Urothelium cell line (cell line): Measurements from ENCODE around the gene LIMS3.
A peak's percentile ranks its signal among the peaks of the same experiment; 100 is the strongest.
"Not testable (repeated sequence)": the region's sequence is repeated elsewhere in the genome, so short reads cannot be mapped to it uniquely, and the experiment has no call there.

Experiments used
- DNase-seq: peaks from one replicate; pipeline ENCODE4 v3.0.0; 2011; ENCODE audit warnings: low spot score, mixed read lengths
- FAIRE-seq: peaks from 2 replicates; lab custom pipeline; 2011; peaks lifted over from hg19 to GRCh38; lab: Jason Lieb, UNC

Gene LIMS3

DNA sequence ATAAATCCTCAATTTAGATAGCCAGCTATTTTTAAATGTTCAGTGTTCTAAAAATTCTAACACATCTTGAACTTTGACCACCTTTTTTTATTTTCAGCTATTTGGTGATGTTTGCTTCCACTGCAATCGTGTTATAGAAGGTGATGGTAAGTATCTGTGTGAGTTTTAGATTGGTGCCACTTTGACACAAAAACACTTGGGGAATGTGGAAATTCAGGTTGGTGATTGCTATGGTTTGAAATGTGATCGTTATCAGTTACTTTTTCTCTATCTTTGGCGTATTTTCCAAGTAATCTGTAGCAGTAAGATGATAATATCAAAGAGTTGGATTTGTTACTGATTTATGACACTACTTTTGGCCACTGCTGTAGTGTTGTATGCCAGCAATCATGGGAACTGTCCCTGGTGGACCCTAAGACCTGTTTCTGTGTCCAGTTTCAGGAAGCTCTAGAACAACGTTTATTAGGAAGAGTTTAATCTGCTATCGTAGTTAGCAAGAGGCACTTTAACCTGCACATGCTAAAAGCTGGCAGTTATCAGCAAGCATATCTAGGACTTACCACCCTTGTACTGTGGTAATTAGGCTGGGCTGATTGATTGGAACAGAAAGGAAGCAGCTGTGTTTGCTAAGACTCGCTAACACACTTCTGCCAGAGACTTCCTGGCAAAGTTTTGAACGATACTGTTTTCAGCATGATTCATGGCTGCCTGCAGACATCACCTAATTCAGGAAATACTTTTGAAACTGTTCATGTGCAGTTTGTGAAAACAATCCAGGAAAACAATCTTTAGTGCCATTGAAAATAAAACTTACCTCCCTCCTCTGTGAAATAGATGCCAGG is 23.3 kb downstream of the LIMS3 start:
- FAIRE-seq, DNase-seq: not testable (repeated sequence)

GRCh38 chr2:109924481-109924880 is 26.0 kb downstream of the LIMS3 start:
- not testable (repeated sequence) for DNase-seq, FAIRE-seq

DNA sequence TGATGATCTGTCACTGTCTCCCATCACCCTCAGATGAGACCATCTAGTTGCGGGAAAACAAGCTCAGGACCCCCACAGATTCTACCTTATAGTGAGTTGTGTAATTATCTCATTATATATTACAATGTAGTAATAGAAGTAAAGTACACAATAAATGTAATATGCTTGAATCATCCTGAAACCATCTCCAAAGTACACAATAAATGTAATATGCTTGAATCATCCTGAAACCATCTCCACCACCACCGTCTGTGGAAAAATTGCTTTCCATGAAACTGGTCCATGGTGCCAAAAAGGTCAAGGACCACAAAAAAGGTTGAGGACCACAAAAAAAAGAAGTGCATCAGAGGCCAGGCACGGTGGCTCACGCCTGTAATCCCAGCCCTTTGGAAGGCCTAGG is 29.3 kb downstream of the LIMS3 start:
- FAIRE-seq, result peak; percentile 77
- not testable (repeated sequence) for DNase-seq

- FAIRE-seq, result not testable (repeated sequence)
These were observed 30.7 kb downstream of the LIMS3 start for GRCh38 chr2:109929222-109929621.

DNA sequence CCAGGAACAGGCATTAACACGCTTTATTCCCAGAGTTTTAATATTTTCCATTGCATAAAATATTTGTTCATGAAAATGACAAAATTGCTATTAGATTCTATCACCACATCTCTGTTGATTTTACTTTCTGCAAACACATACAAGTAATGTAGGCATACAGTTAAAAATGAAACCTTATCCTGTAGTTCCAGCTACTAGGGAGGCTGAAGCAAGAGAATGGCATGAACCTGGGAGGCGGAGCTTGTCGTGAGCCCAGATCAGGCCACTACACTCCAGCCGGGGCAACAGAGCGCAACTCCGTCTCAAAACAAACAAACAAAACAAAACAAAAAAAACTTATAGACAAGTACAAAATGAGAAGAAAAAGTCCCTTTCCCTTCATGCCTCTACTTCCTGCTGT is 38.0 kb downstream of the LIMS3 start:
- DNase-seq, FAIRE-seq: not testable (repeated sequence)

More at GRCh38 chr2:109929222-109929621, 30.7 kb downstream of the LIMS3 start:
- not testable (repeated sequence) for DNase-seq

DNA sequence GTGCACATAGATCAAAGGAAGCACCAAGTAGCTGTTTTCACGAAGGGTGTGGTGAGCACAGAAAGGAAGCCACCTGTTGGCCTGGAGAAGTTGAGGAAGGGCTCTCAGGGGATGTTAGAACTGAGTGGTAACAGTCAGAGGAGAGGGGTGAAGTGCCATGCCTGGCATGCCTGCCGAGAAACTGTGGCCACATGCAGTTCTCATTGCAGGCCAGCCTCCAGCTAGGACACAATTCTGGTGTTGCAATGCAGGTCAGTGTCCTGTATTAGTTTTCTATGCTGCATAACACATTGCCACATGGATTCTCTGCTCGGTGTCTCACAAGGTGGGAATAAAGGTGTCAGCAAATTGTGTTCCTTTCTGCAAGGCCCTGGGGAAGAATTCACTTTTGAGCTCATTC is 46.9 kb downstream of the LIMS3 start:
- DNase-seq, FAIRE-seq: not testable (repeated sequence)

DNA sequence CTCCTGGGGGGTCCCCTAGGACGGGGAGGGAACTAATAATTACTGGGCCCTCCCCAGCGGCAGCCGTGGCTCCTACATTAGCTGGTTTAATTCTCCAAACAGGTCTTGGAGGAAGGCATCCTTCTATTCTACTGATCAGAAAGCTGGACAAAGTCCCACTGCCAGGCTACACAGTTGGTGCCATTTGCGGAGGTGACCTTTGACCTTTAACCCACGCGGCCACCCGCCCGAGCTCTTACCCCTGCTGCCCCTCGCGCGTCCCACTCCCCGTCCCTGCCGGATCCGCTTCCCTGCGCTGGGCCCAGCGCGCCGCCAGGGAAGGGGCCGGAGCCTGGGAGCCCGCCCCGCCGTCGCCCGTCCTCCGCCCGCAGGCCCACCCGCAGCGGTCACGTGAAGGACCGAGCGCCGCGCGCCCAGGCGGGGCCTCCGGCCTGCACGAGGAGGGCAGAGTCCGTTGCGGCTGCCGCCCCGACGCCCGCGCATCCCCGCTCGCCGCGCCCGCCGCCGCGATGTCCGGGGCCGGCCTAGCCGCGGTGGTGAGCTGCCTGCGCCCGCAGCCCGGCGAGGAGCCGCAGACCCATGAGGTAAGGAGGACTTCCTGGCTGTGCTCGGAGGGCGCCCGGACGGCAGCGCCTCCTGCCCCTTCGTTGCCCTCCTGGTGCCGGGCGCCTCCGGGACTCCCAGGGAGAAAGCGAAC is 48.9 kb downstream of the LIMS3 start:
- FAIRE-seq, result not testable (repeated sequence)

DNA sequence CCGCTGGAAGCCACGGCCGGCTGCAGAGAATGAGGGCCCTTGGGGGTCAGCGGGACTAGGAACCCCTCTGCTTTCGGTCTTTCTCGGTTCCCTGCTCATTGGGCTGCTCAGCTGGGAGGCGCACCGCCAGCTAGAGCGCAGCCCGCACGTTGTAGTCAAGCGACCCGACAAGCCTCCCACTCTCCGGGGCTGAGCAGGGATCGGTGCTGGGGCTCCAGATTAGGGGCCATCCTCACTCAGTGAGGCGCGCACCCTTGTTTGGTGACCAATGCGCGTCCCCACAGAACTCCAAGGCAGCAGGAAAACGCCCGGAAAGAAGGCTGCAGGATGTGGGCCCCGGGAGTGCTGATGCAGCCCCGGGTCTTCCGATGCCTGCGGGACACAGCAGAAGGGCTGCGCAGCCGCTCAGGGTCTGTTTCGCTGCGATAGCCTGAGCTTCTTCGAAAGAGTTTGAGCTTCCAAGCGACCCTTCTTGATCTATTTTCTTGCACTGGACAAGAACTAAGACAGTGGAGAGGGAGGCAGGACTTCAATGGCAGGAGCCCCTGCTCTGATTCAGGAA is 49.6 kb downstream of the LIMS3 start:
- not testable (repeated sequence) for DNase-seq, FAIRE-seq

More for the DNA sequence above, 48.9 kb downstream of the LIMS3 start:
- DNase-seq, result not testable (repeated sequence)

DNA sequence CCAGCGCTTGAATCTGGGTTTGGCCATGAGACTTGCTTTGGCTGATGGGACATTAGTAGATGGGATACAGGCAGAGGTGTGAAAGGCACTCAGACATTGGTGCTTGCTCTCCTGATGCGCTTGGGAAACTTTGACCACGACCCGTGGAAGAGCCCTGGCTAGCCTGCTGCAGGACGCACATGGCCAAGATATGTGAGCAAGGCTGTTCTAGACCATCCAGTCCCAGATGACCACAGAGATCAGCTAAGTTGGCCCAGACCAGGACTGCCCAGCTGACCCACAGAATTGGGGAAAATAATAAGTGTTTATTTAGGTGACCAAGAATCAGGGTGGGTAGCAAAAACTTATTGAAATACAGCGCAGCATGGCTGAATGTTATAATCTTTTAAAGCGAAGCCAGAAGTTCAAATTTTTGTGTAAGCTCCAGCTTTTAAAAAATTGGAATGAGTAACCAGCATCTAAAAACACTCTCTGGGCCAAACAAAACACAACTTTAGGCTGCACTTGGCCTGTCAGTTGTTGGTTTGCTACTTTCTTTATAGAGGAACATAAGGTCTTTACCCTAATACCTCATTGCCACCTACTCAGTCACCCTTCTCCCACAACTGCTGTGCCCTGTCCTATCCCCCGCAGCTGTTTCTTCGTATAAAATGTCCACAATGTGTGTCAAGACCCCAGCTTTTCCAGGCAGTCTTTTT is 51.8 kb downstream of the LIMS3 start:
- FAIRE-seq, DNase-seq: not testable (repeated sequence)

DNA sequence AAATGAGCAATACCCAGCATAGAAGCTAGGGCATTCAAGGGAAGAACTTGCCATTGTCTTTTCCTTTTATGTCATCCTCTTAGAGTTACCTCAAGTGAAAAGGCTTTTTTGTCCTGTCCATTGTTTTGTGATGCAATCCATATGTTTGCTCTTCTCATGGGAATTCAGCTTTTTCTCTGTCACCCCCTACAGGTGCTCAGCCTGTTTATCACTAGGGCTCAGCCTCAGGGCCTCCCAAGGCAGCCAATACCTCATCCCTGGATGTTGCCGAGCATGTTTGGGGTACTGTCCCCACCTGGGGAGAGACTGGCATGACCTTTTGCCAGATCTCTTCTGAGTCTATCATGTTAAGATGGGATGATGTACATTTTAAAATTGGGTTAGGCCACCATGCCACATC is 65.5 kb downstream of the LIMS3 start:
- FAIRE-seq, DNase-seq: not testable (repeated sequence)

- not testable (repeated sequence) for DNase-seq, FAIRE-seq
These were observed 67.0 kb downstream of the LIMS3 start for GRCh38 chr2:109965482-109965881.

GRCh38 chr2:109966107-109966736 is 67.7 kb downstream of the LIMS3 start:
- not testable (repeated sequence) for DNase-seq, FAIRE-seq

- FAIRE-seq, DNase-seq: not testable (repeated sequence)
These were observed 68.4 kb downstream of the LIMS3 start for GRCh38 chr2:109966858-109967257.

GRCh38 chr2:109969864-109970263 is 71.4 kb downstream of the LIMS3 start:
- not testable (repeated sequence) for FAIRE-seq, DNase-seq

DNA sequence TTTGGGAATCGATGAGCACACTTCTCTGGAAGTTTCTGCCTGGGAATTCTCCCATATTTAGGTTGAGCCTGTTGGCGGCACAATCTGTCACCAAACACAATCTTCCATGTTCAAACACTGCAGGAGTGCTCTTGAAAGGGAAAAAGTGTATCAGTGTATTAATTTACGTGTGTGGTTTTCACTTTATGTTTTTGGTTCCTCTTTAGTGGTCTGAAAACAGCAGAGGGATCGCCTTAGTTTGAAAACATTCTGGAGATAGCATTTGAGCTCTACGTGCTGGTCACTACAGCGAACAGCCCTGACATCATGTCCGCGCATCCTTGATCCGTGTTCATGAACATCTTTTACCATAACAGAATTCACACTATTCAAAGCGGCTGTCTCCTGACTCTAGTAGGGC is 73.2 kb downstream of the LIMS3 start:
- not testable (repeated sequence) for FAIRE-seq, DNase-seq
